Measurements from ENCODE around the gene PLEKHG2.
A peak's percentile ranks its signal among the peaks of the same experiment; 100 is the strongest.

PLEKHG2 gene

GRCh38 chr19:39405958-39406655, 6.4 kb upstream of the PLEKHG2 start:
- DNase-seq: no peak

GRCh38 chr19:39406656-39407409, 5.6 kb upstream of the PLEKHG2 start, which contains the start of gene ZFP36:
TSS of gene ZFP36 (plus strand) at chr19:39406847. CDS start at chr19:39406905, 58 bp downstream.
- DNase-seq: peak; percentile 60 to 87

- no peak for DNase-seq
Measured at GRCh38 chr19:39407410-39407659, 5.1 kb upstream of the PLEKHG2 start.

- DNase-seq: no peak
Measured at GRCh38 chr19:39407660-39408391, 4.6 kb upstream of the PLEKHG2 start.

GRCh38 chr19:39408392-39409207, 3.9 kb upstream of the PLEKHG2 start:
- no peak for DNase-seq

GRCh38 chr19:39409208-39410016, 3.1 kb upstream of the PLEKHG2 start:
- peak in 1 of 2 experiments; percentile 49 for DNase-seq

- peak in 1 of 2 experiments; percentile 49 for DNase-seq
Measured at GRCh38 chr19:39410017-39410830, 2.2 kb upstream of the PLEKHG2 start.

- DNase-seq: no peak
Measured at GRCh38 chr19:39410831-39411080, 1.7 kb upstream of the PLEKHG2 start.

- no peak for DNase-seq
Measured at GRCh38 chr19:39411081-39411831, 1.2 kb upstream of the PLEKHG2 start.

- peak; percentile 93 to 95 for DNase-seq
Measured at GRCh38 chr19:39411832-39412099, 703 bp upstream of the PLEKHG2 start.

GRCh38 chr19:39412867-39413271, 400 bp downstream of the PLEKHG2 start:
- DNase-seq: no peak

- peak in 1 of 2 experiments; percentile 56 for DNase-seq
Measured at GRCh38 chr19:39413272-39413910, 922 bp downstream of the PLEKHG2 start.

GRCh38 chr19:39413911-39414608, 1.6 kb downstream of the PLEKHG2 start:
- DNase-seq: no peak

- no peak for DNase-seq
Measured at GRCh38 chr19:39415111-39416046, 2.9 kb downstream of the PLEKHG2 start.

- no peak for DNase-seq
Measured at GRCh38 chr19:39416152-39417120, 4.0 kb downstream of the PLEKHG2 start.

- DNase-seq: no peak
Measured at GRCh38 chr19:39417463-39418181, 5.2 kb downstream of the PLEKHG2 start.

GRCh38 chr19:39419003-39419402, 6.5 kb downstream of the PLEKHG2 start:
- DNase-seq: no peak

Measured in NCI-H446 (cell line).